NCI-H524 (cell line): ENCODE measurements around the gene CARM1.
"Not testable (repeated sequence)": the region's sequence is repeated elsewhere in the genome, so short reads cannot be mapped to it uniquely, and the experiment has no call there.

Experiments
- DNase-seq, 2 experiments: peaks; one replicate each; lab custom pipeline; 2025; lab: John Stamatoyannopoulos, UW

CARM1 gene

DNA sequence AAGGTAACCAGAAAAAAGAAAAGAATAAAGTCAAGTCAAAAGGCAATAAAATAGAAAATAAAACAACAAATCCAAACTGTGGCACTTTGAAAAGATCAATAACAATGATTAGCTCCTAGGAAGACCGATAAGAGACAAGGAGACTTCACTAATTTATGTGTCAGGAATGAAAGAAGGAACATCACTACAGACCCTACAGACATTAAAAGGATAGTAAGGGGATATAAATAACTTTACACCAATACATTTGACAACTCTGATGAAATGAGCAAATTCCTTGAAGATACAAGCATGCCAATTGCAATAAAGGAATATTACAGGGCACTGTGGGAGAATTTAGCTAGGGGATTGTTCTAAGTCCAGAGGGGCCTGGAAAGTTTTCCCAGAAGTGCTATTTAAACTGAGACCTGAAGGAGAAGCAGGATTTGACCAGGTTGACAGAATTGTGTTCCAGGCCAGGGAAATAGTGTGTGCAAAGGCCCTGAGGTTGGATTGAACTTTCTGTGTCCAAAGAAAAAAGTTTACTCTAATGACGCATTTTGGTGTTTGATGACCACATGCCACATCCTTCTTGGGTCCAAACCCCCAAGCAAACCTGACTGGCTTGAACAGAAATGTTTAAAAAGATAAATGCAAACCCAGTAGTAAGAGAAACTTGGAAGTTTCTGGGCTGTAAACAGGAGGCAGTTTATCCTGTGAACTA, 24.7 kb upstream of the CARM1 start:
- DNase-seq = no peak

- DNase-seq = no peak
Measured at GRCh38 chr19:10848230-10848856, 23.0 kb upstream of the CARM1 start, which contains the start of gene C19orf38. Gene C19orf38 (plus strand): TSS chr19:10848415. CDS start chr19:10848509, 94 bp downstream.

GRCh38 chr19:10850631-10851030, 20.7 kb upstream of the CARM1 start:
- no peak for DNase-seq

DNA sequence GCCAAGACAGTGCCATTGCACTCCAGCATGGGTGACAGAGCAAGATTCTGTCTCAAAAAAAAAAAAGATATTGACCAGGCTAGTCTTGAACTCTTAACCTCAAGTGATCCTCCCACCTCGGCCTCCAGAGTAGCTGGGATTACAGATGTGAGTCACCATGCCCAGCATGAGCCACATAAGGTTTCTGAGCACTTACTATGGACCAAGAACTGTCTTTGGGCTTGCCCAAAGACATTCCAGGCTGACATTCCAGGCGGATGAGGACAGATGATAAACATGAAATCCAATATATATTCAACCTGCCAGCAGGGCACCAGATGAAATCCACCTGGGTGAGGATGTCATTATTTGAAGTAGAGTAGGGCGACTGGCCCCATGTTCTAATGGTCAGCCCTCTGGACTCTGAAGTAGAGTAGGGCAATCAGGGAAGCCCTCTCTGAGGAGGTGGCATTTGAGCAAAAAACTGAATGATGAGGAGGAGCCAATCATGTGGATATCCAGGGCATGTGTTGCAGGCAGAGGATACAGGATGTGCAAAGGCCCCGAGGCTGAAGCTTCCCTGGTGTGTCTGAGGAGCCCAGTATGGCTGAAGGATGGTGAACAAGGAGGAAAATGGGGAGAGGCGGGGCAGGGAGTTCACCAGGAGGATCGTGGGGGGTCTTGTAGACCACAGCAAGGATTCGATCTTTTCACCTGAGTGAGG, 19.1 kb upstream of the CARM1 start:
- no peak for DNase-seq

- DNase-seq = no peak
Measured at GRCh38 chr19:10852941-10853340, 18.4 kb upstream of the CARM1 start.

DNA sequence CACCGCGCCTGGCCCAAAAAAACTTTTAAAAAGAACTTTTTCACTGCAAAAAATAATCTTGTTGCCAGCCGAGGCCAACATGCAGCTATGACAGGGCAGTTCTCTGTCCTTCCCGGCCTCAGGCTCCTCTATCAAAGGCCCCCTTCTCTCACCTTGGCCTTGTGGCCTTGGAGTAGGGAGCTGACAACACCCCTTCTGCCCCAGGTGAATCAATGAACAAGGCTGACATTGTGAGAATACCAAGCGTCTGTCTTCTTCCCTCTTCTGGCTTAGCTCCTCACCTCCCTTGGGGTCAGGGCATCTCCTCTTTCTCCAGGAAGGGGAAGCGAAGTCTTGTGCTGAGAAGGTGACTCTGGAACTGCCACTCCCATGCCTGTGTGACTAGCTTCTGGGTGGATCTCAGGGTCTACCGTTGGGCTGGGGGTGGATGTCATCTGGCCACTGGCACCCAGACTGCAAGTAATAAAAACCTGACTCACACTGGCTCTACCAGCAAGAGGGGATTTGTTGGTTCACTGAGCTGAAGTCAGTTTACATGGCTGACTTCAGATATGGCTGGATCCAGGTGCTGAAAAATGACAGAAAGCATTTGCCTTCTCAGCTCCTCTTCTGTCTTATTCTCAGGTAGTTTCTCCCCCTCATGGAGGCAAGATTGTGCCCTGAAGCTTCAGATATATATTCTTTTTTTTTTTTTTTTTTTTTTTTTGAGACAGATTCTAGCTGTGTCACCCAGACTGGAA, 16.8 kb upstream of the CARM1 start:
- DNase-seq = no peak

DNA sequence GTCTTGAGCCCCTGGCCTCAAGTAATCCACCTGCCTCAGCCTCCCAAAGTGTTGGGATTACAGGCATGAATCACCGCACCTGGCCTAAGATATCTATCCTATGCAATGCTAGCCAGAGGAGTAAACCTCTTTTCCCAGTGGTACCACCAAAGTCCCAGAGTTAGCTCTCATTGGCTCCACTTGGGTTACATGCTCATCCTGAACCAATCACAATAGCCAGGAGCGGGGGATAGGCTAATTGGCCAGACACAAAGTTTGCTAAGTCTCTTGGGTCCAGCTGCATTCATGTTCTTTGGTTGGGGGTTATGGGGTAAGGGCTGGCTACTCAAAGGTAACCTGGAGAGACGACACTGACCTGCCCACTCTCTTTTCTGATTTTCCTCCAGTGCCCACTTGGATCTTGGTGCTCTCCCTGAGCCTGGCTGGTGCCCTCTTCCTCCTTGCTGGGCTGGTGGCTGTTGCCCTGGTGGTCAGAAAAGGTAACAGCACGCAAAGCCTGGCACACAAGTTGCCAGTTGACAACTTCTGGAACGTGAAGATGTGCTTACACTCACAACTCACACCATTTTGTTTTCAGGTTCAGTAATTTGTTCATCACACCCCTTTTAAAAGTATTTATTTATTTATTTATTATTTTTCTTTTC, 15.4 kb upstream of the CARM1 start:
- peak in 1 of 2 experiments; percentile 29 for DNase-seq

- DNase-seq = not testable (repeated sequence)
Measured at GRCh38 chr19:10856899-10857298, 14.5 kb upstream of the CARM1 start.

DNA sequence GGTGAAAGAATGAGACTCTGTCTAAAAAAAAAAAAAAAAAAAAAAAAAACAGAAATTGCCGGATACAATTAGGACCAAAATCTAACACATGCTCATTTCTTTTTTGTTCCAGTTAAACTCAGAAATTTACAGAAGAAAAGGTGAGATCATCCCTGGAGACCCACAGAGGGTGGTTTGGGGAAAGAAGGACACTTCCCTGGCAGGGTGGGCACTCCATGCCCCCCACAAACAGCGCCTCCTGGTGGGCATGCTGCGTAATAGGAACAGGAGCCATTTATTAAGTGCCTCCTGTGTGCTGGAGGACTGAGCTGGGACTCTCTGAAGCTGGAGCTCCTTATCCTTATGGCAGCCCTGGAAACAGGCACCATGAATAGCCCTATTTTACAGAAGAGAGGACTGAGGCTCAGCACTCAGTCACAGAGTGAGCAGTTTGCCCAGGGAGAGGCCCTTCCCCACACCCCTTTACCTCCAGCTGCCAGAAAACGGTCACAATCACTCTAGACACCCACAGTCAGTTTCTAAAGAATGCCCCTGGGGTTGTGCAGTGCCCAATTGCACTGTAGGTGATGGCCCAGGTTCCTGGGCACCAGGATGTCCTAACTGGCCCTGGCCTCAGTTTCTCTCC, 13.0 kb upstream of the CARM1 start:
- peak in 1 of 2 experiments; percentile 47 for DNase-seq

GRCh38 chr19:10861103-10861651, 10.2 kb upstream of the CARM1 start:
- DNase-seq = peak in 1 of 2 experiments; percentile 43

GRCh38 chr19:10862561-10863106, 8.7 kb upstream of the CARM1 start:
- DNase-seq = no peak

DNA sequence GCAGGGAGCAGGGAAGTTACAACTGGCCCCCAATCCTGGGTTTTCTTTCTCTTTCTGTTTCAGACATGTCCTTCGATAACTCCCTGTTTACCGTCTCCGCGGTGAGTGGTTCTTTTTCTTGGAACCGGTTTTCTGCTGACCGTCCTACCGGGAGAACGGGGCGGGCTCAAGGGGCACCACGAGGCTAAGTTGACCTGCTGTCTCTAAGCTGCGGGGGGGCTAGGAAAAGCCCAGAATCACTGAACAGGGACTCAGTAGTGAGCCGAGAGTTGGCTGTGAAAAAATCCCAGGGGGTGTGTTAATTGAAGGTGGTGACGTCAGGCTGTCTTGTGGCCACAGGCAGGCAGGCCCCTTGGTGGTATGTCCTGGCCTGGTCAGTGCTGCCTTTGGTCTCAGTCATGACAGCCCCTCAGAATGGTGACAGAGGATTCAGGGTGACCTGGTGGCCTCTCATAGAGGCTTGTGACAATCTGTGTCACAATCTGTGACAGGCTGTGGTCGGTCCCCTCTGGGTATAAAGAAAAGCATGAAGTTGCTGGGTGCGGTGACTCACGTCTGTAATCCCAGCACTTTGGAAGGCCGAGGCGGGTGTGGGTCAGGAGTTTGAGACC, 8.1 kb upstream of the CARM1 start:
- DNase-seq = no peak

DNA sequence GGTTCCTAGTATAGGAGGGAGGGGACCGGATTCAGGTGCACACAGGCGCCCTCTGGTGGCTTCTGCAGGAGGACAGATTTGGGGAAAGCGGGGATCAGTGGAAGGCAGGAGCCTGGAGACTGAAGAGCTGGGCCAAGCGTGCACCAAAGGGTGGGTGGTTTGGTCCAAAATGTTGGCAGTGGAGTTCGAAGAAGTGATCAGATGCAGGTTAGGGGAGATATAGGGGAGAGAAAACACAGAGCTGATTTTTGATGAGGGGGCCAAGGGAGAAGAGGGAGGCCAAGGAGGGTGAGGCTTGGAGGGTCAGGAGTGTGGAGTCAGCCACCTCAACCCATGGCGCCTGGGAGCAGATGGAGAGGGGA, 6.8 kb upstream of the CARM1 start:
- DNase-seq = peak; percentile 56 to 77

DNA sequence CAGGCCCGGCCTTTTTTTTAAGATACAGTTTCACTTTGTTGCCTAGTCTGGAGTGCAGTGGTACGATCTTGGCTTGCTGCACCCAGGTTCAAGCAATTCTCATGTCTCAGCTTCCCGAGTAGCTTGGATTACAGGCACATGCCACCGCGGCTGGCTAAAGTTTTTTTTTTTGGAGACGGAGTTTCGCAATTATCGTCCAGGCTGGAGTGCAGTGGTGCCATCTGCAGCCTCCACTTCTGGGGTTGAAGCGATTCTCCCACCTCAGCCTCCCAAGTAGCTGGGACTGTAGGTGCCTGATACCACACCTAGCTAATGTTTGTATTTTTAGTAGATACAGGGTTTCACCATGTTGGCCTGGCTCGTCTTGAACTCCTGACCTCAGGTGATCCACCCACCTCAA, 4.9 kb upstream of the CARM1 start:
- no peak for DNase-seq

DNA sequence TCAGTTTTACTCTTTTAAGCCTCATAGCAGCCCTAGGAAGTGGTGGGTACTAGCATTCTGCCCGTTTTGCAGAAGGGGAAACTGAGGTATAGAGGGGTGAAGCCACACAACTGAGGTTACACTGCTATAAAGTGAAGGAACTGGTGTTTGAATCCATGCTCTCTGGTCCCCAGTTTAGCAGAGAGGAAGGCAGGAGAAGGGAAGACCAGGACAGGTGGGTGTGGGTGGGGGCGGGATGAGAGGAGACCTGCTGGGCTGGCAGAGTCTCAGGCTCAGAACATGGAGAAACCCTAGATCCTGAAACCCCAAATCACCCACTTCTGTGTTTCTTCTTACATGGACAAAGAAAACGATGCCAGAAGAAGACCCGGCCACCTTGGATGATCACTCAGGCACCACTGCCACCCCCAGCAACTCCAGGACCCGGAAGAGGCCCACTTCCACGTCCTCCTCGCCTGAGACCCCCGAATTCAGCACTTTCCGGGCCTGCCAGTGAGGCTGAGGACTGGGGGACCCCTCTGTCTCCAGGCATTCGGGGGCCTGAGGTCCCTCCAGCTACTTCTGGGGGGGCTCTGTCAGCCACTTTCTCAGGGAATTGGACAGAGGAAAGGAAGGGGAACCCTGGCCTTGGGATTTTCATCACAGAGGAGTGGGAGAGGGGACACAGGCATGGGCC, 2.3 kb upstream of the CARM1 start:
- DNase-seq = no peak

GRCh38 chr19:10869872-10870311, 1.5 kb upstream of the CARM1 start:
- DNase-seq = peak in 1 of 2 experiments; percentile 42

DNA sequence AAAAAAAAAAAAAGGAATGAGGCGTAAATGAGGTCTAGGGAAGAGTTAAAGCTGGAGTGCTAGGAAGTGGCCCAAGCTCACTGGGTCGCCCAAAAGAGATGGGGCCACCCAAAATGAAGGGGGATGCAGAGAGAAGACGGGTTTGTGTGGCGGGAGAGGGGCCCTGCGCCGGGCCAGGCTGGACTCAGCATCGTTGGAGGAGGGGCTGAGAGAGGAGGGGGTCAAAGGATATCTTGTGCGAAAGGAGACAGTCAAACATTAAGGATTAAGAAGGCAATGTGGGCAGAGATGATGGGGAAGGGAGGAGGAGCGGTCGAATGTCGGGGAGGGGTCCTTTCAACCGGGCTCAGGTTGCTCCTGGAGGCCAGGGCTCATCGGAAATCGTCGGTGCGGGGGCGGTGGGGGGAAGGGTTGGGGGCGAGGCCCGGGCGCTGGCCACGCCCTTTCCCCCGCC, 825 bp upstream of the CARM1 start:
- no peak for DNase-seq

DNA sequence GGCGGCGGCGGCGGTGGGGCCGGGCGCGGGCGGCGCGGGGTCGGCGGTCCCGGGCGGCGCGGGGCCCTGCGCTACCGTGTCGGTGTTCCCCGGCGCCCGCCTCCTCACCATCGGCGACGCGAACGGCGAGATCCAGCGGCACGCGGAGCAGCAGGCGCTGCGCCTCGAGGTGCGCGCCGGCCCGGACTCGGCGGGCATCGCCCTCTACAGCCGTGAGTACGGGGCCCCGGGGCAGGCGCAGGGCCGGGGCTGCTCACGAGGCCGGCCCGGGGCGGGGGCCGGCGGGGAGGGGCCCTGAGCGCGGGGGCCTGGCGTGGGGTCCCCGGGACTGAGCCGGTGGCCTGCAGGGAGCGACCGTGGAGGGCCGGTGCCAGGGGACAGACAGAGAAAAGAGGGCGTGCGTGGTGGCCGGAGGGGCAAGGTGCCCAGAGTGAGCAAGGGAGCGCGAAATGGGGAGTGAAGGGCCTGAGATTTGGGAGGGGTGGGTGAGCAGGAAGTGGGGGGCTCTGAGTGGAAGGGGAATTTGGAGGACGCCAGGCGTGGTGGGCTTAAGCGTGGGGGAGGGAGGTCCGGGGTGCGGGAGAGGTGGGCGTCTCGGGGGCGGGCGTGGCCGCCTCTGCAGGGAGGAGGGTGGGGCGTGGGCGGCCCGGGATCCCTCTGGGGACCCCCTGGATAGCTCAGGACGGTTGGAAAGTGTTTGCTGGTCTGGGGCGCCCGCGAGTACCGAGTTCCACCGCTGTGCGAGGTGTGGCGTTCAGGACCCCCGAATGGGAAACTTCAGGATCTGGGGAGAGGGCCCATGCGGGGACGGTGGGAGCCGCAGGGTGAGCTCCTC, 575 bp downstream of the CARM1 start:
- DNase-seq = peak in 1 of 2 experiments; percentile 32
